SU-DHL-6 (cell line): ENCODE results near the gene SMC1A.

ENCODE experiments used
- H2AFZ ChIP-seq: fragments of 200-600 bp; sonication (generic); 2 replicates; pipeline ENCODE4 v1.6.1; 2014; ENCODE audit warnings: low read depth, mild to moderate bottlenecking, moderate library complexity, mixed read lengths, antibody characterized with exemption, low read length; ENCODE audit not compliant: severe bottlenecking
- H3F3A ChIP-seq: fragments of 200-600 bp; shearing (Covaris generic); 2 replicates; pipeline ENCODE4 v1.6.0; 2016; ENCODE audit warnings: antibody characterized with exemption, mild to moderate bottlenecking; ENCODE audit not compliant: insufficient read depth
- H3K27ac ChIP-seq: fragments of 200-600 bp; sonication (generic); 2 replicates; pipeline ENCODE4 v1.5.1; 2016; ENCODE audit warnings: low read depth, mild to moderate bottlenecking, low read length, moderate library complexity, mixed read lengths
- H3K27me3 ChIP-seq: fragments of 200-600 bp; sonication (generic), shearing (Covaris generic); 2 replicates; pipeline ENCODE4 v1.6.0; 2014; ENCODE audit warnings: mild to moderate bottlenecking, low read length
- H3K36me3 ChIP-seq: fragments of 200-600 bp; sonication (generic); 2 replicates; pipeline ENCODE4 v1.6.1; 2014; ENCODE audit warnings: mild to moderate bottlenecking, low read length, mixed read lengths
- H3K4me2 ChIP-seq: fragments of 300-600, 200-600 bp; shearing (Covaris generic), sonication (generic); 2 replicates; pipeline ENCODE4 v1.6.0; 2014; ENCODE audit warnings: low read length, low read depth, mild to moderate bottlenecking; ENCODE audit not compliant: poor library complexity, severe bottlenecking
- H3K4me3 ChIP-seq: fragments of 200-600 bp; sonication (generic); 2 replicates; pipeline ENCODE4 v1.5.1; 2014; ENCODE audit warnings: antibody characterized with exemption, low read length, mild to moderate bottlenecking, mixed read lengths; ENCODE audit not compliant: insufficient read depth, poor library complexity, severe bottlenecking
- H3K79me2 ChIP-seq: fragments of 200-600 bp; sonication (generic); 2 replicates; pipeline ENCODE4 v1.6.1; 2014; ENCODE audit warnings: mild to moderate bottlenecking, low read length, moderate library complexity; ENCODE audit not compliant: insufficient read depth
- H3K9ac ChIP-seq: fragments of 200-600 bp; sonication (generic); 2 replicates; pipeline ENCODE4 v1.7.0; 2014; ENCODE audit warnings: mild to moderate bottlenecking, low read length
- H3K9me2 ChIP-seq: fragments of 200-600 bp; sonication (generic); replicated peaks from 2 replicates; pipeline ENCODE4 v1.6.1; 2014; ENCODE audit warnings: low read length; ENCODE audit not compliant: insufficient read depth
- H3K9me3 ChIP-seq: fragments of 200-600 bp; sonication (generic); 2 replicates; pipeline ENCODE4 v1.6.1; 2014; ENCODE audit warnings: low read length, mixed read lengths; ENCODE audit not compliant: insufficient read depth
- H4K20me1 ChIP-seq: fragments of 200-600 bp; sonication (generic); 2 replicates; pipeline ENCODE4 v1.6.1; 2014; ENCODE audit warnings: low read depth, mild to moderate bottlenecking, antibody characterized with exemption, low read length, moderate library complexity, mixed read lengths
- CTCF ChIP-seq: fragments of 200-600 bp; sonication (generic); IDR thresholded peaks from one replicate; pipeline ENCODE4 v1.5.1; 2017; ENCODE audit warnings: antibody characterized with exemption, mild to moderate bottlenecking, low read length, moderate library complexity; ENCODE audit not compliant: insufficient read depth, poor library complexity, severe bottlenecking
- EZH2phosphoT487 ChIP-seq: fragments of 200-600 bp; sonication (generic), shearing (Covaris generic); conservative IDR thresholded peaks from 2 replicates; pipeline ENCODE4 v1.6.1; 2018; ENCODE audit warnings: mild to moderate bottlenecking, antibody characterized with exemption, low read length, moderate library complexity, mixed read lengths

SMC1A gene

GRCh38 chrX:53403535-53403934 is 18.9 kb downstream of the SMC1A start:
- Histone ChIP-seq H3K27me3 (no peaks in the 10 kb centered on the region), H3F3A (no peaks in the 10 kb centered on the region), H2AFZ (no peak overlapping the region), H3K36me3 (no peaks in the 10 kb centered on the region; the same call in 1 of the 2 replicates), H4K20me1 (no peaks in the 10 kb centered on the region), H3K4me3 (no peak overlapping the region), H3K79me2 (no peaks in the 10 kb centered on the region), H3K4me2 (no peak overlapping the region), H3K27ac (no peak overlapping the region), H3K9me3 (no peaks in the 10 kb centered on the region), H3K9ac (no peak overlapping the region), H3K9me2 (no peaks in the 10 kb centered on the region)
- TF ChIP-seq CTCF (no peak), EZH2phosphoT487 (no peak)

GRCh38 chrX:53398216-53398615 is 24.2 kb downstream of the SMC1A start:
- no peak overlapping the region for H3K9ac ChIP-seq
- peaks cover 2% of the 10 kb centered on the region; the same call in 1 of the 2 replicates for H3K36me3 ChIP-seq
- H3K27me3 ChIP-seq, result no peaks in the 10 kb centered on the region
- H3K4me3 ChIP-seq, result no peak overlapping the region
- H3K9me3 ChIP-seq, result no peaks in the 10 kb centered on the region
- no peaks in the 10 kb centered on the region for H4K20me1 ChIP-seq
- no peaks in the 10 kb centered on the region for H3F3A ChIP-seq
- no peaks in the 10 kb centered on the region for H3K79me2 ChIP-seq
- no peak for TF ChIP-seq EZH2phosphoT487
- no peak for TF ChIP-seq CTCF
- H2AFZ ChIP-seq, result no peak overlapping the region
- H3K9me2 ChIP-seq, result no peaks in the 10 kb centered on the region
- no peak overlapping the region for H3K4me2 ChIP-seq
- no peak overlapping the region for H3K27ac ChIP-seq

DNA sequence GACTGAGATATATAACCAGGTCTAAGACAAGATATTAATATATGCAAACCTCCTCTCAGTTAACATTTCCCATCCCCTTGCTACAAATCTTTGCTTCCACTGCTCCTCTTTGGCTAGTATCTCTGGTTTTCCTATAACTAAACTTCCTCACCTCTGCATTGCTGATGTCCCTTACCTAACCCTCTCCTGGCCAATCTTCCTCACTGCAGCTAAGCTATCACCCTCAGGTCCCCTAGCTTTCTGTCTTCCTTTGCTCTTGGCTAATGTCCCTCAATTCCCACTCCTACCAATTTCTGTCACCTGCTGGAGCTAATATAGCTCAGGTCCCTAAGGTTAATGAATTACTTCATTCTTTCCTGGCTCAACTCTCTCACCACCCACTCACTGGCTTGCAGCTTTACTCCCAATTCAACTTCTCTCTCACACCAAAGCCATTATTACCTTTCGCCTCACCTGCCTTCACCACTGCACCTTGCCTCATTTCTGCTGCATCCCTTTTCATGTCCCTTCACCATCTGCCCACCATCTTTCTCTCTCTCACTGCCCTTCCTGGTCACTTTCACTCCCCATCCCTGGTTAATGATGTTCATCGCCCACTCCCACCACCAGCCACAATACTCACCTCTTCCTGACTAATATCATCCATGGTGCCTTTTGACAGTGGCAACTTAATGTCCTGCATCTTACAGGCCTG is 26.7 kb downstream of the SMC1A start:
- no peak overlapping the region for H3K4me3 ChIP-seq
- no peaks in the 10 kb centered on the region for H3K9me3 ChIP-seq
- no peaks in the 10 kb centered on the region for H3K27me3 ChIP-seq
- no peak for TF ChIP-seq EZH2phosphoT487
- no peak for TF ChIP-seq CTCF
- H3K36me3 ChIP-seq, result peaks cover 2% of the 10 kb centered on the region; the same call in 1 of the 2 replicates
- no peaks in the 10 kb centered on the region for H3F3A ChIP-seq
- H3K9ac ChIP-seq, result no peak overlapping the region
- no peak overlapping the region for H2AFZ ChIP-seq
- H3K27ac ChIP-seq, result no peak overlapping the region
- no peaks in the 10 kb centered on the region for H3K9me2 ChIP-seq
- no peaks in the 10 kb centered on the region for H3K79me2 ChIP-seq
- H4K20me1 ChIP-seq, result no peaks in the 10 kb centered on the region
- no peak overlapping the region for H3K4me2 ChIP-seq
